ENCODE data around the gene SV2B. TPM values are rescaled to one million over a fixed set of nuclear protein-coding genes. Genes with fewer than 3 reads are reported as not detected.

Gene SV2B
- polyA plus RNA-seq, 2 of the 4 experiments (the other 2 are of a cell fraction): 0.05 TPM; not detected in 1

GRCh38 chr15:91318516-91318915 lies 218.5 kb downstream of the SV2B start:
- FAIRE-seq: no peak
- CTCF ChIA-PET: interaction anchor here (0.9 to 2.0 kb wide), 3 partner anchors 16 to 32 kb away, joined by 3 to 14 read pairs (median 4); no protein-coding TSS in a partner anchor
- TF ChIP-seq RAD21 (conservative IDR thresholded peaks at IDR 0.05 in 1 of 2, IDR thresholded peaks at IDR 0.05 in 1 of 2) (no peak), ZFP36 (IDR thresholded peaks at IDR 0.05; ENCODE audit: borderline replicate concordance, partially characterized antibody) (no peak)
- ATAC-seq: no peak
- 27% methylated on average over 3 of the region's 3 CpGs for WGBS (ENCODE audit: missing lambda C conversion rate)
- Histone ChIP-seq H3K4me2 (no peak overlapping the region), H3K9me3 (no peaks in the 10 kb centered on the region), H3K4me1 (no peaks in the 10 kb centered on the region), H3K4me3 (no peak overlapping the region), H3K27ac (no peak overlapping the region)
- no peak for DNase-seq (ENCODE audit: low read depth in 1 of 2, low spot score in 1 of 2)
- POLR2A ChIA-PET: no interaction called here

GRCh38 chr15:91318931-91319330 lies 218.9 kb downstream of the SV2B start:
- FAIRE-seq: peak; percentile 18
- no peaks in the 10 kb centered on the region for H3K4me1 ChIP-seq
- 32% methylated on average over 3 of the region's 3 CpGs for WGBS (ENCODE audit: missing lambda C conversion rate)
- TF ChIP-seq RARB (CRISPR knock-in tag; IDR thresholded peaks at IDR 0.05) (no peak), MAZ (IDR thresholded peaks at IDR 0.05; ENCODE audit: borderline replicate concordance, low read depth, low read length) (no peak), HOXB13 (CRISPR knock-in tag; IDR thresholded peaks at IDR 0.05; ENCODE audit: low read depth) (no peak), HEYL (CRISPR knock-in tag; IDR thresholded peaks at IDR 0.05) (no peak), POLR2AphosphoS2 (conservative IDR thresholded peaks at IDR 0.05; ENCODE audit: low read length) (no peak)
- ChIA-PET POLR2A (no interaction called here), CTCF (interaction anchor here (0.9 to 2.0 kb wide), 3 partner anchors 16 to 31 kb away, joined by 3 to 14 read pairs (median 4); no protein-coding TSS in a partner anchor)
- no peaks in the 10 kb centered on the region for H3K9me3 ChIP-seq
- H3K27ac ChIP-seq: no peak overlapping the region
- no peak overlapping the region for H3K4me3 ChIP-seq
- H3K4me2 ChIP-seq: no peak overlapping the region
- no peak for DNase-seq (ENCODE audit: low read depth in 1 of 2, low spot score in 1 of 2)
- ATAC-seq: no peak

DNA sequence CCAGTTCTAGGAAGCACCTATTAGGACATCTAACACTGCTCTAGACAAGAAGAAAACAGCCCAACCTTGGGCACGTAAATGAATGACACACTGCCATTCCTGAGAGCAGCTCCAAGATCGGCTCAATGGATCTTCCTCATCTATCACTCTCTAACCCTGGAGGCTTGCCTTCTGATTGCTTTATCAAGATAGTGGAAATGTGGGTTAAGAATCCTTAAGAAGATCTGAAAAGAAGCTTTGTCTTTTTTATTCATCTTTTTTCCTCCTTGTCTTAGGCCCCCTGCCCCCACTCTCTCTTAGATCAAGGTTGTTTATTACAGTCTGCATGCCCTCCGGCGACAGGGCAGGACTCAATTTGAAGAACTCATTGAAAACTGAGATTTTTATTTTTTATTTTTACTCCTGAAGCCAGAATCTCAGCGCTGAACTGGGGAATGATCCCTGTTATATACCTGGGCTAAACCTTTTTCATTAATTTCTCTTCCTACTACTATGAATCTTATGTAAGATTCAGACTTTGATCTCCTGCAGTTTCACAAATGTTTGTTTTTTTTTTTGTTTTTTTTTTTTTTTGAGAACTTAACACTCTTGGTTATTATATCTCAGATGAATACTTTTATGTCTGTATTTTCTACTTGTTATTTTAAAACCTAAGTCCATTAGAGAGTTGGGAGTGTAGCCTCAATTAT lies 219.5 kb downstream of the SV2B start:
- Histone ChIP-seq H3K4me1 (no peaks in the 10 kb centered on the region), H3K27ac (no peak overlapping the region), H3K4me2 (no peak overlapping the region), H3K4me3 (no peak overlapping the region), H3K9me3 (no peaks in the 10 kb centered on the region)
- no peak for DNase-seq (ENCODE audit: low read depth in 1 of 2, low spot score in 1 of 2)
- ChIA-PET CTCF (interaction anchor here (0.6 to 2.0 kb wide), 4 partner anchors 15 to 31 kb away, joined by 3 to 14 read pairs (median 4); no protein-coding TSS in a partner anchor), POLR2A (no interaction called here)
- no peak for ATAC-seq
- no peak for FAIRE-seq
- TF ChIP-seq, protein P1, sequence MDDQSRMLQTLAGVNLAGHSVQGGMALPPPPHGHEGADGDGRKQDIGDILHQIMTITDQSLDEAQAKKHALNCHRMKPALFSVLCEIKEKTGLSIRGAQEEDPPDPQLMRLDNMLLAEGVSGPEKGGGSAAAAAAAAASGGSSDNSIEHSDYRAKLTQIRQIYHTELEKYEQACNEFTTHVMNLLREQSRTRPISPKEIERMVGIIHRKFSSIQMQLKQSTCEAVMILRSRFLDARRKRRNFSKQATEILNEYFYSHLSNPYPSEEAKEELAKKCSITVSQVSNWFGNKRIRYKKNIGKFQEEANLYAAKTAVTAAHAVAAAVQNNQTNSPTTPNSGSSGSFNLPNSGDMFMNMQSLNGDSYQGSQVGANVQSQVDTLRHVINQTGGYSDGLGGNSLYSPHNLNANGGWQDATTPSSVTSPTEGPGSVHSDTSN (IDR thresholded peaks at IDR 0.05): no peak
- 40% methylated on average over 5 of the region's 5 CpGs for WGBS (ENCODE audit: missing lambda C conversion rate)

DNA sequence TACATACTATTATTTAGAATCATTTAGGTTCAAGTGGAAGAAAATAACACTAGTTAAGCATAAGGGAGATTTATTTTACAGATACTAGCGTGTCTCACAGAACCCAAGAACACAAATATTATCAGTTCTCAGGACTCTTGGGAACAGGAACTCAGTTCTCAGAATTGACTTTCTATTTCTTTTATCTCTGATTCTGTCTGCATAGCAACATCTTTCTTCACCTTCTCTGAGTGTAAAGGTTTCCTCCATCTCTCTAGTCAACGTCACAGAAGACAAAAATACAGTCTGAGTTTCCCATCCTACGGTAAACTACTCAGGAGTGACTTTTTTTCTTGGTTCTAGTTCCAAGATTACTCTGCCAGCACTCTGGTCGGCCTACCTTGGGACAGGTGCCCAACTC lies 220.0 kb downstream of the SV2B start:
- H3K4me3 ChIP-seq: no peak overlapping the region
- ChIA-PET POLR2A (no interaction called here), CTCF (interaction anchor here (0.6 kb wide), 1 partner anchor 14 kb away, joined by 3 read pairs; no protein-coding TSS in a partner anchor)
- no peak overlapping the region for H3K27ac ChIP-seq
- DNase-seq (ENCODE audit: low read depth in 1 of 2, low spot score in 1 of 2) (no peak), FAIRE-seq (no peak), ATAC-seq (no peak)
- H3K4me1 ChIP-seq: no peaks in the 10 kb centered on the region
- 10% methylated on average over 4 of the region's 4 CpGs for WGBS (ENCODE audit: missing lambda C conversion rate)
- TF ChIP-seq HOXB13 (CRISPR knock-in tag; IDR thresholded peaks at IDR 0.05; ENCODE audit: low read depth) (no peak), CHD2 (IDR thresholded peaks at IDR 0.05; ENCODE audit: low read length, partially characterized antibody) (no peak), RNF2 (IDR thresholded peaks at IDR 0.05; ENCODE audit: borderline replicate concordance, low read depth) (no peak), E2F6 (IDR thresholded peaks at IDR 0.05; ENCODE audit: borderline replicate concordance, low read depth) (no peak), USF2 (IDR thresholded peaks at IDR 0.05) (no peak), CEBPB (IDR thresholded peaks at IDR 0.05) (no peak), EHF (CRISPR knock-in tag; IDR thresholded peaks at IDR 0.05) (no peak), JUN (IDR thresholded peaks at IDR 0.05) (no peak), ELK1 (IDR thresholded peaks at IDR 0.05; ENCODE audit: low read depth, low read length) (no peak), FOSB (CRISPR knock-in tag; IDR thresholded peaks at IDR 0.05) (no peak), MYC (IDR thresholded peaks at IDR 0.05; ENCODE audit: borderline replicate concordance, low read length) (no peak), HOXA7 (CRISPR knock-in tag; IDR thresholded peaks at IDR 0.05) (no peak), RARB (CRISPR knock-in tag; IDR thresholded peaks at IDR 0.05) (no peak)
- H3K9me3 ChIP-seq: no peaks in the 10 kb centered on the region
- no peak overlapping the region for H3K4me2 ChIP-seq
